B cell (primary cell): Measurements from ENCODE around the gene RPS8.

Source experiments
- CTCF ChIP-seq: fragments of 200-600 bp; IDR thresholded peaks from one replicate; pipeline ENCODE4 v1.8.0; 2022; ENCODE audit warnings: antibody characterized with exemption, mild to moderate bottlenecking
- EZH2 ChIP-seq: IDR thresholded peaks from 2 replicates; pipeline ENCODE4 v1.6.1; 2012; ENCODE audit warnings: borderline replicate concordance, low read depth, mild to moderate bottlenecking, moderate library complexity, low read length; ENCODE audit not compliant: insufficient read depth, poor library complexity, severe bottlenecking

GRCh38 chr1:44785501-44786137, 10.3 kb downstream of the RPS8 start:
- TF ChIP-seq EZH2, result no peak
- no peak for TF ChIP-seq CTCF
